Right lobe of liver (tissue), 6 donors: ENCODE data around the gene USB1. TPM values are rescaled to one million over a fixed set of nuclear protein-coding genes. Genes with fewer than 3 reads are reported as not detected.

ENCODE experiments used
- ATAC-seq, 4 donors: fragments of 200-7000 bp; cut with Tn5 transposase; one replicate each; pipeline ENCODE4 v1.9.1; 2020; ENCODE audit warnings: mild to moderate bottlenecking in 4 of 4, moderate library complexity in 4 of 4
- DNase-seq, 3 donors: peaks; one replicate each; pipeline ENCODE4 v3.0.0-alpha.2; 2020
- H3K27ac ChIP-seq, 3 donors: fragments of 200-600 bp; one replicate each; pipeline ENCODE4 v1.8.0; 2022
- H3K27me3 ChIP-seq, 2 donors: fragments of 200-600 bp; one replicate each; pipeline ENCODE4 v1.8.0; 2022
- H3K36me3 ChIP-seq, 4 donors: fragments of 200-600 bp; sonication (generic) in 1 of 4; one replicate each; pipeline versions ENCODE4 v1.5.1 to v1.8.0; 2017 to 2022; ENCODE audit warnings: control low read depth in 1 of 4
- H3K4me1 ChIP-seq, 4 donors: fragments of 200-600 bp; sonication (generic) in 1 of 4; one replicate each; pipeline versions ENCODE4 v1.5.1 to v1.8.0; 2017 to 2022; ENCODE audit warnings: control low read depth in 1 of 4
- H3K4me3 ChIP-seq, 3 donors: fragments of 200-600 bp; one replicate each; pipeline ENCODE4 v1.8.0; 2022
- H3K9me3 ChIP-seq, 4 donors: fragments of 200-600 bp; sonication (generic) in 1 of 4; one replicate each; pipeline versions ENCODE4 v1.5.1 to v1.8.0; 2017 to 2022; ENCODE audit warnings: control low read depth in 1 of 4
- POLR2A ChIP-seq: fragments of 450-650 bp; IDR thresholded peaks from one replicate; pipeline ENCODE4 v1.6.1; 2017; ENCODE audit warnings: antibody characterized with exemption, mild to moderate bottlenecking
- WGBS: methylation state at CpG from one replicate; pipeline ENCODE4 v1.1.6; 2018; ENCODE audit warnings: low coverage, low lambda C conversion rate; ENCODE audit not compliant: insufficient coverage; ENCODE audit errors: missing lambda C conversion rate; 5-methylcytosine and 5-hydroxymethylcytosine counted together
- intact Hi-C, 2 donors: fragments of 100-400 bp; cut with DNase I; formaldehyde crosslinking; loops; one replicate each; pipeline versions ENCODE4 v1.11.2 to v1.14.1; 2022
- total RNA-seq, 6 experiments: library from RNA; depleted of rRNA in 2 of 6; stranded (reverse); fragments of >200 nt in 2 of 6; fragmentation: NEBNext Ultra II Directional in 3 of 6; extraction: Animal tissue kit (Norgen Biotek cat#: 25700) in 3 of 6; gene quantifications; one replicate each; pipeline versions ENCODE4 v1.1.0 to v1.2.4, GENCODE V29; 2016 to 2023
- TF ChIP-seq, protein P1 (sequence below), 4 donors: fragments of 200-600 bp in 3 of 4; fragments of 450-650 bp in 1 of 4; IDR thresholded peaks; one replicate each; pipeline versions ENCODE4 v1.5.1 to v1.8.0; 2016 to 2022; ENCODE audit warnings: antibody characterized with exemption in 4 of 4, mild to moderate bottlenecking in 2 of 4
- donor health status: DM: no; HTN: yes; CAD: no.
- donor health status: DM: no; HTN: no; CAD: no.
- donor health status: DM: no; HTN: no; CAD: no.
- donor health status: DM: no; HTN: yes; CAD: no.
- donor health status: DM: no; HTN: yes; CAD: no.

The USB1 gene
- total RNA-seq, 6 experiments from 2014 or later, result 20.6 to 63.3 (median 25.9) TPM

- Histone ChIP-seq H3K9me3 (no peaks in the 10 kb centered on the region), H3K4me3 (peak within 1 kb of the TSS; percentile 82 to 93 (median 91)), H3K36me3 (no peaks in the 10 kb centered on the region), H3K27me3 (no peaks in the 10 kb centered on the region), H3K27ac (peak within 1 kb of the TSS; percentile 55 to 81 (median 68)), H3K4me1 (peaks cover 0 to 55% (median 25%) of the 10 kb centered on the region in 4 donors)
- TF ChIP-seq, protein P1, sequence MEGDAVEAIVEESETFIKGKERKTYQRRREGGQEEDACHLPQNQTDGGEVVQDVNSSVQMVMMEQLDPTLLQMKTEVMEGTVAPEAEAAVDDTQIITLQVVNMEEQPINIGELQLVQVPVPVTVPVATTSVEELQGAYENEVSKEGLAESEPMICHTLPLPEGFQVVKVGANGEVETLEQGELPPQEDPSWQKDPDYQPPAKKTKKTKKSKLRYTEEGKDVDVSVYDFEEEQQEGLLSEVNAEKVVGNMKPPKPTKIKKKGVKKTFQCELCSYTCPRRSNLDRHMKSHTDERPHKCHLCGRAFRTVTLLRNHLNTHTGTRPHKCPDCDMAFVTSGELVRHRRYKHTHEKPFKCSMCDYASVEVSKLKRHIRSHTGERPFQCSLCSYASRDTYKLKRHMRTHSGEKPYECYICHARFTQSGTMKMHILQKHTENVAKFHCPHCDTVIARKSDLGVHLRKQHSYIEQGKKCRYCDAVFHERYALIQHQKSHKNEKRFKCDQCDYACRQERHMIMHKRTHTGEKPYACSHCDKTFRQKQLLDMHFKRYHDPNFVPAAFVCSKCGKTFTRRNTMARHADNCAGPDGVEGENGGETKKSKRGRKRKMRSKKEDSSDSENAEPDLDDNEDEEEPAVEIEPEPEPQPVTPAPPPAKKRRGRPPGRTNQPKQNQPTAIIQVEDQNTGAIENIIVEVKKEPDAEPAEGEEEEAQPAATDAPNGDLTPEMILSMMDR (IDR thresholded peaks at IDR 0.05), result no peak
- peak; percentile 95 for TF ChIP-seq POLR2A
- under 1% methylated on average over 22 of the region's 90 CpGs for WGBS
- ATAC-seq (peak; percentile 66 to 78 (median 74)), DNase-seq (peak; percentile 94 to 98 (median 96))
- intact Hi-C loops, result no loop called here
Measured at GRCh38 chr16:58025351-58026138, 24.3 kb downstream of the USB1 start, which contains the start of gene MMP15. TSS of gene MMP15 (plus strand) at chr16:58025754. CDS start at chr16:58026351, 597 bp downstream.

DNA sequence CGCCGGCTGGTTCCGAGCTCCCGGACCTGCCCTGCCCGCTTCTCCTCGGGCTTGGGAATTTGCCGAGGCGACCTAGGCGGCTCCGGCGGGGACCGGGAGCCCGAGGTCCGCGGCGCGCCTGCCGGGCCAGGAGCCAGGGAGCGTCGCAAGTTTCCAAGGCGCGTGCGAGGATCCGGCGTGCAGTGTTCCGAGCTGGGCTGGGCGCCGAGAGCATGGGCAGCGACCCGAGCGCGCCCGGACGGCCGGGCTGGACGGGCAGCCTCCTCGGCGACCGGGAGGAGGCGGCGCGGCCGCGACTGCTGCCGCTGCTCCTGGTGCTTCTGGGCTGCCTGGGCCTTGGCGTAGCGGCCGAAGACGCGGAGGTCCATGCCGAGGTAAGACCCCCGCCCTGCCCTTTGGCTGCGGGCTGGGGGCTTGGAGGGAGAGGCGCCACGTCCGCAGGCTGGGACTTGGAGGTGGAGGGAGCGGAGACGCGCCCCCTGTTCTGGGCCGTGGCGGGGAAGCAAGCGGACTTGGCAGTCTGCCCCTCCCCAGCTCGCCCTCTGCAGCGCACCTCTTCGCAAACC is 25.0 kb downstream of the USB1 start:
- Histone ChIP-seq H3K4me1 (peaks cover 0 to 62% (median 29%) of the 10 kb centered on the region in 4 donors), H3K27me3 (no peaks in the 10 kb centered on the region), H3K36me3 (no peaks in the 10 kb centered on the region), H3K9me3 (no peaks in the 10 kb centered on the region), H3K4me3 (peak overlapping the region; percentile 82 to 93 (median 91)), H3K27ac (peak overlapping the region; percentile 55 to 81 (median 62))
- intact Hi-C loops, result no loop called here
- peak in 3 of 4 donors; percentile 0 to 48 (median 2) for ATAC-seq
- no peak for TF ChIP-seq POLR2A
- TF ChIP-seq, protein P1 (IDR thresholded peaks at IDR 0.05), result no peak
- DNase-seq, result peak; percentile 63 to 81 (median 79)
- WGBS, result 0% methylated on average over 3 of the region's 65 CpGs

- Histone ChIP-seq H3K27ac (peak overlapping the region; percentile 55 to 81 (median 62)), H3K4me3 (peak overlapping the region; percentile 82 to 93 (median 91)), H3K36me3 (no peaks in the 10 kb centered on the region), H3K4me1 (peaks cover 0 to 67% (median 32%) of the 10 kb centered on the region in 4 donors), H3K9me3 (no peaks in the 10 kb centered on the region), H3K27me3 (no peaks in the 10 kb centered on the region)
- WGBS, result 0% methylated on average over 3 of the region's 38 CpGs
- ATAC-seq (peak in 1 of 4 donors; percentile 1), DNase-seq (peak; percentile 41 to 66 (median 65))
- intact Hi-C loops, result no loop called here
- TF ChIP-seq, protein P1 (IDR thresholded peaks at IDR 0.05), result no peak
- TF ChIP-seq POLR2A, result no peak
Measured at GRCh38 chr16:58026705-58027160, 25.5 kb downstream of the USB1 start.

- H3K27ac ChIP-seq, result peak overlapping the region; percentile 4 to 81 (median 62)
- no peaks in the 10 kb centered on the region for H3K9me3 ChIP-seq
- intact Hi-C loops, result no loop called here
- no peaks in the 10 kb centered on the region for H3K36me3 ChIP-seq
- TF ChIP-seq, protein P1 (IDR thresholded peaks at IDR 0.05), result no peak
- TF ChIP-seq POLR2A, result peak; percentile 59
- no peaks in the 10 kb centered on the region for H3K27me3 ChIP-seq
- peak overlapping the region; percentile 82 to 93 (median 91) for H3K4me3 ChIP-seq
- WGBS, result 10% methylated on average over 15 of the region's 43 CpGs
- ATAC-seq (peak; percentile 15 to 25 (median 20)), DNase-seq (peak; percentile 61 to 78 (median 77))
- H3K4me1 ChIP-seq, result peaks cover 0 to 73% (median 38%) of the 10 kb centered on the region in 4 donors
Measured at GRCh38 chr16:58027161-58027915, 26.1 kb downstream of the USB1 start.
